Aorta (tissue), 5 donors: ENCODE measurements around the gene MAML3. TPM values are rescaled to one million over a fixed set of nuclear protein-coding genes. Genes with fewer than 3 reads are reported as not detected.

ENCODE experiments used
- ATAC-seq: fragments of 200-7000 bp; cut with Tn5 transposase; one replicate; pipeline ENCODE4 v1.9.1; 2022; ENCODE audit warnings: moderate library complexity; ENCODE audit not compliant: low FRiP score
- DNase-seq, 2 donors: peaks; one replicate each; pipeline ENCODE4 v3.0.0-alpha.2; 2020
- H3K27ac ChIP-seq, 2 donors: one replicate each; pipeline ENCODE4 v1.5.1; 2013; ENCODE audit warnings: low read length in 2 of 2, mild to moderate bottlenecking in 2 of 2, moderate library complexity in 2 of 2, control low read depth in 1 of 2, inconsistent platforms in 1 of 2, low read depth in 1 of 2
- H3K27me3 ChIP-seq, 2 donors: one replicate each; pipeline ENCODE4 v1.6.1; 2013; ENCODE audit warnings: control low read depth in 1 of 2, low read length in 1 of 2, mild to moderate bottlenecking in 1 of 2, moderate library complexity in 1 of 2; ENCODE audit not compliant: insufficient read depth in 2 of 2, control insufficient read depth in 1 of 2
- H3K36me3 ChIP-seq, 2 donors: one replicate each; pipeline ENCODE4 v1.6.1; 2013; ENCODE audit warnings: control low read depth in 1 of 2, low read length in 1 of 2, mild to moderate bottlenecking in 1 of 2; ENCODE audit not compliant: insufficient read depth in 2 of 2, control insufficient read depth in 1 of 2
- H3K4me1 ChIP-seq, 2 donors: one replicate each; pipeline ENCODE4 v1.6.1; 2013; ENCODE audit warnings: low read length in 2 of 2, control low read depth in 1 of 2, mild to moderate bottlenecking in 1 of 2, moderate library complexity in 1 of 2; ENCODE audit not compliant: insufficient read depth in 2 of 2, control insufficient read depth in 1 of 2
- H3K4me3 ChIP-seq, 2 donors: one replicate each; pipeline ENCODE4 v1.5.1; 2013; ENCODE audit warnings: low read length in 2 of 2, control low read depth in 1 of 2, mild to moderate bottlenecking in 1 of 2
- H3K9me3 ChIP-seq: one replicate; pipeline ENCODE4 v1.6.1; 2013; ENCODE audit warnings: mild to moderate bottlenecking, low read length; ENCODE audit not compliant: control insufficient read depth
- WGBS, 2 donors: extraction: QIAGEN DNeasy Blood & Tissue Kit; methylation state at CpG; one replicate each; pipeline ENCODE4 v1.1.7; 2013; 5-methylcytosine and 5-hydroxymethylcytosine counted together
- intact Hi-C, 2 donors: fragments of 100-400 bp; cut with DNase I; formaldehyde crosslinking; loops; one replicate each; pipeline versions ENCODE4 v1.14.2 to v1.15.0; 2022
- polyA plus RNA-seq, 2 donors: library from polyadenylated mRNA; stranded (reverse); fragments of 200-250 nt; gene quantifications; one replicate each; pipeline ENCODE4 v1.2.3, GENCODE V29; 2013
- total RNA-seq, 2 donors: library from RNA; stranded (reverse); fragmentation: NEBNext Ultra II Directional; extraction: Animal tissue kit (Norgen Biotek cat#: 25700); gene quantifications; one replicate each; pipeline ENCODE4 v1.2.1, GENCODE V29; 2021
- donor health status: healthy with polysubstance abuse.
- donor health status: Bipolar disorder and iron deficiency.
- donor health status: DM: no; HTN: no; CAD: no.
- donor health status: DM: no; HTN: no; CAD: no.
- donor health status: DM: yes; HTN: yes; CAD: no.

Gene MAML3
- total and polyA plus RNA-seq, 4 donors, result 0.79 to 10.5 (median 4.9) TPM

GRCh38 chr4:140020457-140021361 lies 133.3 kb downstream of the MAML3 start:
- no peak overlapping the region for H3K27ac ChIP-seq

DNA sequence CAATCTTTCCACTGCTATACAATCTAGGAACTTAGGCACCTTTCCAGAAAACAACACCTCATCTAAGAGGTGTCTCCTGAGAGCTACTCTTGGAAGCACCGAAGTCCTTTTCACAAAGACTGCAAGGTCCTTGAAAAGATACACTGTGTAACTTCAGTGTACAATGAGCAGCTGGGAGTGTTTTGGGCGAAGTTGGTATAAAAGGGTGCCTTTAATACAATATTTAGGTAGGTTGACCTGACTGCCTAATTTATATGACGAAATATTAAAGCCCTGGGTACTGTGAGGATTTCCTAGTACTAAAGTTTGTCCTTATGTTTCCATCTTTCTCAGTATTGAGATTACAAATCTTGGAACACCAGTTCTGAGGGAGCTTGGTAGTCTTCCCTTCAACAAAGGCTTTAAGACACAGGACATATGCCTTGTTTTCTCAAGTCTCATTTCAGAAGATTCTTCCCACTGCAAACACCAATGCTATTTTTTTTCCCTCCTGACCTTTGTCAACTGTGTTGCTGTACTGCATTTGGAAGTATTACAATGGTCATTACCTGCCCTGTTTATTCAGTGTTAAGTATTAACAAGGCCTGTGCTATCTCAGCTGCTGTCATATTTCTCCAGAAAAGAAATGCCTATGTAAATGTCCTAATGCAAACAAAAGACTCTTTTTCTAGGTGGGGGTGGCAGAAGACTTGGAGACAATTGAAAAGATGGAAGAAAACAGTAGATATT lies 134.2 kb downstream of the MAML3 start:
- Histone ChIP-seq H3K9me3 (no peaks in the 10 kb centered on the region), H3K4me3 (no peak overlapping the region), H3K4me1 (peaks cover 0 to 10% of the 10 kb centered on the region in 2 donors), H3K27ac (no peak overlapping the region), H3K27me3 (no peaks in the 10 kb centered on the region), H3K36me3 (no peaks in the 10 kb centered on the region)
- intact Hi-C loops, result loop anchor here in 1 of 2 donors (10.0 kb wide), 1 partner anchor 305 kb away; no protein-coding TSS in a partner anchor
- ATAC-seq, result no peak
- DNase-seq, result no peak
- 91 to 98% methylated on average over 3 of the region's 3 CpGs for WGBS, 2 donors

More at GRCh38 chr4:140020457-140021361, 133.3 kb downstream of the MAML3 start:
- intact Hi-C loops, result no loop called here
- Histone ChIP-seq H3K36me3 (peaks cover 0 to 2% of the 10 kb centered on the region in 2 donors), H3K27me3 (no peaks in the 10 kb centered on the region), H3K4me3 (no peak overlapping the region), H3K9me3 (no peaks in the 10 kb centered on the region), H3K4me1 (peaks cover 0 to 10% of the 10 kb centered on the region in 2 donors)
- WGBS, 2 donors, result 50 to 53% methylated on average over 4 of the region's 4 CpGs
- ATAC-seq, result no peak
- no peak for DNase-seq

DNA sequence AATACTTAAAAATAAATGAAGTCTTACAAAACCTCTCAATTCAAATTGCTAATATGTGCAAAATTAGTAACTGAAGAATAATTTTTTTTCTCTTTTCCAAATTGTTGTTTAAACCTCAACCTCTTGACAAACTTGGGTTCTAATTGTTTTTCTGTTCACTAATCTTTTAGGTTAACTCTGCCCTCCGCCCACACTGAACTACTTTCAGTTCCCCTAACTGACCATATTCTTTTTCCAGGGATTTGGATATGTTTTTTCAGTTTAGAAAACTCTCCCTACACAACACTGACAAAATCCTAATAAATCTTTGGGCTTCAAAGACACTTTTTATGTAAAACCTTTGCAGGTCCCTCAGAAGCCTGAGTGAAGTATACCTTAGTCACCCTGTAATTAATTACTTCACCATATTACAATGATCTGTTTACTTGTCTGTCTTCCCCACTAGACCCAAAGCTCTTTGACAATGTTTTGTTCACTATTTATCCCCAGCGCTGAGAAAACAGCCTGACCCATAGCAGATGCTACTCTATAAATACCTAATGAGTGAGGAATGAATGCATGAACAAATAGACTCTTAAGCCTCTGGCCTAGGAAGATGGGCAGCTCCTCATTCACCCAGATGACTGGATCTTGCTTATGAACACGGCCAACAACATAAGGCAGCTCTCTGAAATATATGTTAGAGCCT lies 134.9 kb downstream of the MAML3 start:
- Histone ChIP-seq H3K9me3 (no peaks in the 10 kb centered on the region), H3K27me3 (no peaks in the 10 kb centered on the region), H3K27ac (no peak overlapping the region), H3K4me1 (peaks cover 0 to 10% of the 10 kb centered on the region in 2 donors), H3K4me3 (no peak overlapping the region), H3K36me3 (no peaks in the 10 kb centered on the region)
- intact Hi-C loops, result loop anchor here in 1 of 2 donors (10.0 kb wide), 1 partner anchor 306 kb away; no protein-coding TSS in a partner anchor
- DNase-seq (no peak), ATAC-seq (no peak)
- WGBS, 2 donors, result 90 to 97% methylated on average over 3 of the region's 3 CpGs

DNA sequence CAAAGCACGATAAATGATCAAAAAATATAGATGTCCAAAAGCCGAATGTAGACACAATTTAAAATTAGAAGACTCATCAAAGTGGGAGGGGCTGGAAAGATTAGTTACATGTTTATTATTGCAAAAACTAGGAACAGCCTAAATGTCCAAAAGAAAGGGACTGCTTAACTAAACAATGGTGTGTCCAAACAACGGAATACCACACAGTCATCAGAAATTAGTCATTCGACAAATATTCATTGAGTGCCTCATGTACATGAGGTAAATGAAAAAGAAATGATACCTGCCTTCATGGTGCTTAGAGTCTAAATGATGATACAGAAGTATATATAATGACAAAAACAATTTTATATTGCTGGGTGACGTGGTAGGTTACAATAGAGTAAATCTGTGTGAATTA lies 139.7 kb downstream of the MAML3 start:
- Histone ChIP-seq H3K4me3 (no peak overlapping the region), H3K9me3 (no peaks in the 10 kb centered on the region), H3K4me1 (no peaks in the 10 kb centered on the region), H3K27me3 (no peaks in the 10 kb centered on the region), H3K36me3 (no peaks in the 10 kb centered on the region), H3K27ac (no peak overlapping the region)
- WGBS, 2 donors, result 93 to 97% methylated on average over 5 of the region's 5 CpGs
- intact Hi-C loops, result loop anchor here (5.0 to 10.0 kb wide), 4 partner anchors 138 to 311 kb away; partner anchors contain the start of gene MAML3 (in 2 of the 2)
- no peak for DNase-seq
- no peak for ATAC-seq

DNA sequence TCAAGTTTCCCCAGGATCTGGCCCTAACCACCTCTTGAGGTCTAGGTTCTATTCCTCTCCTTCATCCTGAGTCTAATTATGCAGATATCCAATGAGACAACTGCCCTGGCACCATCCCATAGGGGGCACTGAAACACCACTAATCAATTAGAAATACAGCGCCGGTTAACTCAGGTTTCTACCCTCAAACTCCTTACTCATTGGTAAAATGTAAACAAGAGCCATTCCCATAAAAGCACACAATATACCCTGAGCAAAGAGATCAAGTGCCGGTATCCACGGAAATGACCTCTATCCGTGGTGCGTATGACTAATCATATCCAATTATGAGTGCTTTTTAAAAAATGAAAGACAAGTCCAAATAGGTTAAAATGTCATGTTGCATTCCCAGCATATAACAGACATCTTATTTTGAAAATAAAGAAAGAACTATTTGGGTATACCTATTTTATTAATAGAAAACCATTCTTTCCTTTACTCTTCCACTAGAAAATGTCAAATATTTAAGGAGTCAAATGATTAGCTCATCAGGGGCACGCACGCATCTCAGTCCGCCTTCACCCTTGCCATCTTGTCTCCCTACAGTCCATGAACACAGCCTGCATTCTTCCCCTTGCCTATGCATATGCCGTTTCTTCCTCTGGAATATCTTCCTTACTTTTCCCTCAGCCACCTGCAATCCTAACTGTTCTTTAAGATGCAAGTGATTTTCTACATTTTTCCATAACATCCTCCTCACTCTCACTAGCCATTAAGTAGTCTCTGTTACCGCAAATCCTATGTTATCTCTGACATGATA lies 141.1 kb downstream of the MAML3 start:
- Histone ChIP-seq H3K36me3 (no peaks in the 10 kb centered on the region), H3K4me1 (no peaks in the 10 kb centered on the region), H3K27ac (no peak overlapping the region), H3K9me3 (no peaks in the 10 kb centered on the region), H3K27me3 (no peaks in the 10 kb centered on the region), H3K4me3 (no peak overlapping the region)
- DNase-seq (peak in 1 of 2 donors; percentile 62), ATAC-seq (peak; percentile 71)
- 50 to 51% methylated on average over 11 of the region's 11 CpGs for WGBS, 2 donors
- intact Hi-C loops, result loop anchor here (5.0 to 10.0 kb wide), 4 partner anchors 139 to 312 kb away; partner anchors contain the start of gene MAML3 (in 2 of the 2)

DNA sequence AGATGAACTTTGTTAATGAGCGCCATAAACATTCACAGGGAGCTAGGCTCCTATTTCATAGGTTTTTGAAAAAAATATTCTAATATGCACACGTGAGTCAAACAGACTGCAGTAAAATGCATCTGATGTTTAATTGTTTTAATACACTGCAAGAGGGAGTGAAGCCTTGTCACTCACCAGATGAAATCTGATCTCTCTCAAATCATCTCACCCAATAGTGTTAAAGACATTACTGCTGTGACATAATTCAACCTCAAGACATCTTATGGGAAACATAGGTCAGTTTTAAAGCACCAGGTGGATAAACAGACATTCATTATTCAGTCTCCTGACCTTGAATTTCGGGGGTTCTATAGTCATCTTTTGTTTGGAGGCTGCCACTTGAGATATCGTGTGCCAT lies 148.3 kb downstream of the MAML3 start:
- H3K27me3 ChIP-seq, result no peaks in the 10 kb centered on the region
- no peaks in the 10 kb centered on the region for H3K36me3 ChIP-seq
- no peak overlapping the region for H3K4me3 ChIP-seq
- H3K4me1 ChIP-seq, result peaks cover 0 to 7% of the 10 kb centered on the region in 2 donors
- no peak for ATAC-seq
- no peak for DNase-seq
- 88 to 90% methylated on average over 4 of the region's 4 CpGs for WGBS, 2 donors
- intact Hi-C loops, result no loop called here
- H3K27ac ChIP-seq, result no peak overlapping the region
- no peaks in the 10 kb centered on the region for H3K9me3 ChIP-seq

DNA sequence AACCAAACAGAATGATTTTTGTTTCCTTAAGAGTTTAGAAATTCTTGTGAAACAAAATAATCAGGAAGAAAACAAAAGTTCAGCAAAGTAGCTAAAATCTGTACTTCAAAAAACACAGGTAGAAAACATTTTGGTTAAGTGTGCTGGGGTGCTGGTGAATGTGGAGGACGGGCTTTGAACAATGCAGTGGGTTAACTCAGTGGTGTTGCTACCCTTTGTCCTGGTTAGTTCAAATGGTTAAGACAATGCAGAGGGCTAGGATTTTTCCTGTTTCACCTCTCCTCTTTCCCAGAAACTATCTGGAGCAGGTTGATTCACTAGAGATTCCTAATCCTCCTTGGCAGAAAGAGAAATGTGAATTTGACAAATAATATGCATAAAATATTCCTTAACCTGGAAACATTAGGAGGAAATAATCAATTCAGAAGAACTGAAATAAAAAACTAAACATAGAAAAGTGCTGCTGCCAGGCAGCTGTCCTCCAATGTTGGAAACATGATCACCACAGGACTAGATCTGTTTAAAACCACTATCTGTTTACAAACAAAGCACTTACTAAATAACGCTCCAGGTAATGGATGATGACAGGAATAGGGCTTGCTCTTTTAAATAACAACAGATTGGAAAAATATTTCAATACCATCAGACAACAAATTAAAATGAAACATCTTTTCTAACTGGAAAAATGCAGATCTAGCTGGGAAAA lies 148.9 kb downstream of the MAML3 start:
- H3K4me1 ChIP-seq, result peaks cover 0 to 7% of the 10 kb centered on the region in 2 donors
- no peak for DNase-seq
- ATAC-seq, result no peak
- H3K27ac ChIP-seq, result no peak overlapping the region
- WGBS, 2 donors, result 74 to 82% methylated on average over 2 of the region's 2 CpGs
- no peaks in the 10 kb centered on the region for H3K36me3 ChIP-seq
- intact Hi-C loops, result no loop called here
- no peaks in the 10 kb centered on the region for H3K27me3 ChIP-seq
- H3K9me3 ChIP-seq, result no peaks in the 10 kb centered on the region
- H3K4me3 ChIP-seq, result peak overlapping the region in 1 of 2 donors; percentile 47
